GM21360 (cell line): ENCODE measurements around the gene CEBPA.

ENCODE experiments used
- ATAC-seq: cut with Tn5 transposase; IDR thresholded peaks from one replicate; pipeline ENCODE4 v1.9.1; 2021; ENCODE audit warnings: mild to moderate bottlenecking, moderate library complexity; ENCODE audit not compliant: unreplicated experiment

Gene CEBPA

DNA sequence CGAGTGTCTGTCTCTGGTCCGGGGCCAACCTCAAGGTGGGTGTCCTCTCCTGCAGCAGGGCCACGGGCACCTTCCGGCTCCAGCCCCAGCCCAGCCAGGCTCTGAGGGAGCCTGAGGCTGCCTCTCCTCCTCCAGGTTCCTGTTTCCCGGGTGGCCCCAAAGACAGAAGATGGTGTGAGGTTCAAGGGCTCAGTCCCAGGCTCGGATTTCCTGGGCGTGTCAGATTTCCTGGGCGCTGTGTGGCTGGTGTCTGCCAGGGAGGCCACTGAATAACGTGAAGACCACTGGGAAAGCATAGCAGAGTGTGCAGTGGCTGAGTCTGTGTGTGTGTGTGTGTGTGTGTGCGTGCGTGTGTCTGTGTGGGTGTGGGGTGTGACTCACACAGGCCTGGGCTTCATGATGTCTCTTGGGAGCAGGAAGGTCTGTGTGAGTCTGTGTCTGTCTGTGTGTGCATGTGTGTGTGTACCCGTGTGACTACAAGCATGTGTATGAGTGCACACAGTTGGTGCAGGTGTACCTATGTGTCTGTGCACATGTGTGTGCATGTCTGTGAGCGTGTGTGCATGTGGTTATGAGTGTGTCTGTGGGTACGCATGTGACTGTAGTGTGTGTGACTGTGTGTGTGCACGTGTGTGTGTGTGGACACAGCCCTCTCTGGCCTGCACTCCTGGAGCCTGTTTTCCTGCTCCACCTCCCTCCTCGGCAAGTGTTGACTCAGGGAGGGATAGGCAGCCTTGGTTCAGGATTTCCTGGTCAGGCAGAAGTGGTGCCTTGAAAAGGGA lies 28.3 kb downstream of the CEBPA start:
- ATAC-seq, result no peak

DNA sequence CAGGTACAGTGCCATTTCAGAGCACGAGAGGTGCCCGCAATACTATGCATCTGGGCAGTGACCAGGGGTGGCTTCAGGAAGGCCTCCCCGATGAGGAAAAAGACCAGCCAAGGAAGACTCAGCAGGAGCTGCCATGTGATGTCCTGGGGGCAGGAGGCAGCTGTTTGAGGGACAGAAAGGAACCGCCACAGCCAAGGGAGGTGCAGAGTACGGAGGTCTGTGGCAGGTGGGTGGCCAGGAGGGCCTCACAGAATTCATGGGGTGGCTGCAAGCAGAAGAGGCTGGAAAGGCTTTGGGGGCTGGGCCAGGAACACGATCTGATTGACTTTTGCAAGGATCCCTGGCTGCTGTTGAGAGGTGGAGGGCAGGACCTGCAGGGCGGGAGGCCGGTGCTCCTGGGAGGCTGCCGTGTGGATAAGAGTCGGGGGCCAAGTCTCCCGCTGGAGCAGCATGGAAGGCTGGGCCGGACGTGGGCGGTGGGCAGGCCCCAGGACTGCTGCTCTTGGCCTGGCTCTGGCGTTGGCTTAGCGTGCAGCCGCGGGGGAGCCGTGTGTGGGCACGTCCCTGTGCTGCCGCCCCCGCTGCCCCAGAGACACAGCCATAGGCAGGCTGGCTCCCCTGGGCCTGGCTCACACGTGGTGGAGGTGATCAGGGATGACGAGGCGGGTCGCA lies 29.1 kb downstream of the CEBPA start:
- no peak for ATAC-seq

- ATAC-seq, result no peak
These were observed 30.9 kb downstream of the CEBPA start for GRCh38 chr19:33271246-33272021.

GRCh38 chr19:33270769-33271168 lies 31.6 kb downstream of the CEBPA start:
- no peak for ATAC-seq

DNA sequence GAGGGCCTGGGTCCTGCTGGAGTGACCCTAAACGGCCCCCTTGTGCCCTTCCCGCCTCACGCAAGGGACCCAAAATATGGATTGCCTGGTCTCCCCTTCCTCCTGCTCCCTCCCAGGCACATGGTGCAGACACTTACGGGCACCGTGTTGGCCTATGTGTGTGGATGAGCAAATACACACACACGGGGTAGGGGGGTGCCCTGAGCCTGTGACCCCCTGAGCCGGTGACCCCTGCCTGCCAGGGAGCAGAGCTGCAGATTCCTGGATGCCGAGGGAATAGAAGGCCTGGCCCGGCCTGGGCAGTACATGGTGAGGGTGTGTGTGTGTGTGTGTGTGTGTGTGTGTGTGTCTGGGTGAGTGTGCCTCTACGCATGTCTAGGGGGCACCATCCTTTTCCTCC lies 33.3 kb downstream of the CEBPA start:
- no peak for ATAC-seq

GRCh38 chr19:33268162-33268991 lies 34.0 kb downstream of the CEBPA start:
- ATAC-seq, result no peak

- ATAC-seq, result no peak
These were observed 34.6 kb downstream of the CEBPA start for GRCh38 chr19:33267706-33268105.

- no peak for ATAC-seq
These were observed 35.3 kb downstream of the CEBPA start for GRCh38 chr19:33266974-33267484.

DNA sequence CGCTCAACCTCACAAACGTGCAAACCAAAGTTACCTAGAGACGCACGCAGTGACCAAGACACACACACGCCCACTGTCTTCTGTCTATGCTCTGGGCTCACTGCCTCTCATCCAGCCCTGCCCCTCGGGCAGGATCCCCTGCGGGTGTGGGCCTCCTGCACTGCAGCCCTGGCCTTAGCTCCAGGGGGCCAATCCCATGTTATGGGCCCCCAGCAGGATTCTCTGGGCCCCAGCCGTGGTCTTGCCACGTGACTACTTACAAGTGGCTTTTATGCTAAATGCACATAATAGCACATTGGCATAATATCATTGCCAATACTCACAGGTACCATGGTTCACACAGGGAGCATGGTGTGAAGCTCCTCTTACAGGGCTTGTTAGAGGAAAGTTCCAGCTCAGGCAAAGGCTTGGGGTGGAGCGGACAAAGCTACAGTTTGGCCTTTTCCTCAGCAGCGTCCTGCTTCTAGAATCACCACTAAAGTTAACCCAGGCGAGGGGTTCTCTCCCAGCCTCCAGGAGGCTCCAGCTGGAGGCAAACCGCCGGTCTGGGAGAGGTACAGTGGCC lies 37.4 kb downstream of the CEBPA start:
- ATAC-seq, result no peak

DNA sequence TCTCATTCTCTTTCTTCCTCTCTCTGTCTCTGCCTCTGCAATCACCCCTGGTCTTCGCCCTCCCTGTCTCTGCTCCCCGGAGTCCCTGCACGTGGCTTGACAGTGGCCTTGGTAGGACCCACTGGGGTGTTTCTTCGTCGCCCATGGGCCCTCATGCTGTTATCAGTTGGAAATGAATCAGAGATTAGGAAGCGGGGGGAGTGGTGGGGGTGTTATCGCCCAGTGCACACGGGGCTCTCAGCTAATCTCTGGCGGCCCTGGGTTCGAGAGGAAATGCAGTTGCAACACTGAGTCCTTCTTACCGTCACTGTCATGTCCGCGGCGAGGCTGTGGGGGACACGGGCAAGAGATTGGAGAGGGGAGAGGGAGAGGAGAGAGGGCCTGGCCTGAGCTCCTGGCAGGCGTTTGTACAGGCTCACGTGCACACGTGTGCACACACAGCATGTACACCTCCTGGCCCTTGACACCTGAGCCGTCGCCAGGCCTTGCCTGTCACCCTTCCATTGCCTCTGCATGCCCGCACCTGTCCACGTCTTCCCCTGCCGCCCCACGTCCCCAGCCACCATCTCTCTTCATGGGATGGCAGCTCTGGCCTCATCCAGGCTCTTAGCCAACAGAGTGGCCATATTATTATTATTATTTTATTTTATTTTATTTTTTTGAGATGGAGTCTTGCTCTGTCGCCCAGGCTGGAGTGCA lies 38.9 kb downstream of the CEBPA start:
- ATAC-seq, result no peak

DNA sequence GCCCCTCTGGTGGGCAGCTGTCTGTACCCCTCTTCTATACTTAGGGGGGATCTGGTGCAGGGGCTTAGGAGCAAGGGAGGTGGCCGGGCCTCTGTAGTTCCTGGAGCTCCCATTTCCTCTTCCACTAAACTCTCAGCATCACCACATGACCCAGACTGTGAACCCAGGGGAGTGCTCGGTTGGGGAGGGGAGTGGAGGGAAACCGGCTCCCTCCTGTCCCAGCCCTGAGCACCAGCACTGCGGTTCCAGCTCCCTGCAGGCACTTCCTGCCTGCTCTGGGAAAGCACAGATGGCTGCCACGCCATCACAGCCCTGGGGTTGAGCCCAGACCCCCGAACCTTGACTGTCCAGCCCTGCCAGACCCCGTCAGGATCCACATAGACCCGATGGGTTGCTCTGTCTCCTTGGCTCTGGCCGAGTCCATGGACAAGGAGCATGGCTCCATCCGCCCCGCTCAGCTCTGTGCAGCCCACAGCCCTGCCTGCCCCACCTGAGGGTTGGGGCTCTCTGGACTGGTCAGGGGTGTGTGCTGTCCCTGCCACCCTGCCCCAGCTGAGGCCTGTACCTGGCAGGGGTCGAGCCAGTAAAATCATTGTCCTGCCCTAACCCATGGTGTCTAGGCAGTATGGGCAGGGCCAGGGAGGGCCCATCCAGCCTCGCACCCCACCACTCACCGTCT lies 40.7 kb downstream of the CEBPA start:
- ATAC-seq, result no peak

DNA sequence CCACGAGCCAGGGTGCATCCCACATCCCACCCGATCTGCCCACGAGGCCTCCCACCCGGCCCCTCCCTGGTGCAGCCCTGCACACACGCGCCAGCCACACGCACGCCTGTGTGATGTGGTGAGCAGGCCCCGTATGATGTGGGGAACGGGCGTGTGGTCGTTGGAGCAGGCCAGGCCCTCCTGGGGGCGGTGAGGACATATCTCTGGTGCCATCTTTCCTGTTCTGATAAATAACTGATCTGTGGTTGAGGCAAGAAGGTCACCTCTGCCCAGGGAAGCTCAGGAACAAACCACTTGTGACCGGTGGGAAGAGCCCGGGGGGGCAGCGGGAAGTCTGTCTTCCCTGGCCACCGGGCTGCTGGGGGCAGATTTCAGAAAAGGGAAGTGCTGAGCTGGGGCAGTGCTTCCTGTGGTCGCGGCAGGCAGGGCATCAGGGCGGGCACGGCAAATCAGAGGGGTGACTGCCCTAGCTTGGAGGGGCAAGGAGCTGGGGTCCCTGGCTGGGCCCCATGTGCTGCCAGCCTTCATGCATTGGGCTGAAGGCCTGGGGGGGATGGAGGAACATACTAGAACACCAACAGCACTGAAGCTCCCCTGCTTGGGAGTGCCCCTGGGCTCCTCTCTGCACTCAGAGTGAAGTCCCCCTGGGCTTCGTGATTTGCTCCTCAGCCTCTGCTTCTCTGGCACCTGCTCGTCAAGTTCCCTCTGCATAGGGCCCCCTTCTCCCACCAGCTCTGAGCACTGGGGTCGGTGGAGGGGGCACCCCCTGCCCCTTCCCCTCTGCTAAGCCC lies 41.5 kb downstream of the CEBPA start:
- ATAC-seq, result no peak

DNA sequence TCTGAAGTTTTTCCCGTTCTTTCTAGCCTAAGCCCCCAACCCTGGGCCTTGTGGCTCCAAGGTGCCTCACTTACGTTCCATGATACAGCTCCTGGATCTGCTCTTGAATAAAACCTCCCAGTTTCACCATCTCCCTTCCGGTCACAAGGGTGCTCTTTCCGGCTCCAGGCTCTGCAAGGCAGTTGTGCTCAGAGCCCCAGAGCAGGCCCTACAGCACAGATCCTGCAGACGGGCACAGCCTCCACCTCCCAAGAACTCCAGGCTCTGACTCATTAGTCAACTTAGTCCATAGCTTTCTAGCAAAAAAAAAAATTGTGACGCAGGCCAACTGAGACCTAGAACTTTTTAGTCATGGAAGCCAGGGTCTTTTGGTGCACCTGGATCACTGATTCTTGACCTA lies 42.8 kb downstream of the CEBPA start:
- ATAC-seq, result no peak

DNA sequence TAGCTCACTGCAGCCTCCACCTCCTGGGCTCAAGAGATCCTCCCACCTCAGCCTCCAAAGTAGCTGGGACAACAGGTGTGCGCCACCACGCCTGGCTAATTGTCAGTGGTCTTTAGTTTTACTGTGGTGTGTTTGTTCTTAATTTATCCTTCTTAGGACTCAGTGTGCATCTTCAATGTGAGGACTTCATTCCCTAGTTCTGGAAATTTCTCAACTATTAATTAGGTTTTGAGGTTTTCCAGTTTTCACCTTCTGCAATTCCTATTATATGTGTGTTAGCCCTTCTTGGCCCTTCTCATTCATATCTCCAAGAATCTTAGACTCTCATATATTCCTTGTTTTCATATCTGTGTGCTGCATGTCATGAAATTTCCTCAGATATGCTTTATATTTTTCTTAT lies 44.5 kb downstream of the CEBPA start:
- no peak for ATAC-seq

DNA sequence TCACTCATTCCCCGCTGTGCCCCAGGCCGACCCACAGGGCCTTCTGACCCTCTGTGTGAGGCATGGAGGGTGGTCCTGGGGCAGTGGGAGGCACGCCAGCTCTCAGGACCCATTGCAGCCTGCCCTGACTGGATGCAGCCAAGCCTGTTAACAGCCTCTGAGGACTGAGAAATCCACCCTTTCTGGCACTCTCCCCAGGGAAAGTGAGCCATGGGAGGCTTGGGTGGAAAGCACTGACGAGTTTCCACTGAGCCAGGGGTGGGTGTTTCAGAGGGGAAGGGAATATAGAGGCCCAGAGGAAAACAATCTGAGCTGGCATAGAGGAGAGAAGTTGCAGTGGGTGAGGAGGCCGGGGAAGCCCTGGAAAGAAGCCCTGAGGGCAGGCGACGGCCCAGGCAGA lies 46.1 kb downstream of the CEBPA start:
- no peak for ATAC-seq

GRCh38 chr19:33255781-33256180 lies 46.6 kb downstream of the CEBPA start:
- no peak for ATAC-seq

DNA sequence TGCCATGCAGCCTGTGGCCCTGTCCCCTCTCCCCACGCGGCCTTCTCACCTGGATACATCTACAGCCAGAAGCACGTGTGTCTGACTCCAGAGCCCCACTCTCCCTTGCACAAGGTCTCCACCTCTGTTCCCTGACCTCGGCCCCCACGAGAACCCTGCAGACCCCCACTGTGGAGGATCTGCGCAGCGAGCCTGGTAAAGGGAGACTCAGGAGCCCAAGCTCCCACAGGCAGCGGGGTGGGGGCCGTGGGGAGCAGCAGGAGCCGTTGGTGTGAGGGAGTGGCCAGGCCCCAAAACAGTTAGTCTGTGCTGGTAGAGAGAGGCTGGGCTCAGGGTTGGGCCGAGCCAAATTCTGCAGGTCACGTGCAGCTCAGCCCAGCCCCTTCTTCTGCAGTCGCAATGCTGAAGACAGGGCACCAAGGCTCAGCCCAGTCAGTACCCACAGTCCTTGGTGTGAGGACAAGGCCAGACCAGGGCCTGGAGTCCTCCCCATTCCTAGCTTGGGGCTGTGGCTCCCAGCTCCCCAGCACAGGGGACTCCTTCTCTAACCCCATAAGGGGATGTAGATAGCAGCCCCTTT lies 48.0 kb downstream of the CEBPA start:
- no peak for ATAC-seq

GRCh38 chr19:33252971-33253370 lies 49.4 kb downstream of the CEBPA start:
- no peak for ATAC-seq
